Aorta (tissue), 5 donors: ENCODE data around the gene KCNJ15. TPM values are rescaled to one million over a fixed set of nuclear protein-coding genes. Genes with fewer than 3 reads are reported as not detected.

ENCODE experiments used
- ATAC-seq: fragments of 200-7000 bp; cut with Tn5 transposase; one replicate; pipeline ENCODE4 v1.9.1; 2022; ENCODE audit warnings: moderate library complexity; ENCODE audit not compliant: low FRiP score
- DNase-seq, 2 donors: peaks; one replicate each; pipeline ENCODE4 v3.0.0-alpha.2; 2020
- H3K27ac ChIP-seq, 2 donors: one replicate each; pipeline ENCODE4 v1.5.1; 2013; ENCODE audit warnings: low read length in 2 of 2, mild to moderate bottlenecking in 2 of 2, moderate library complexity in 2 of 2, control low read depth in 1 of 2, inconsistent platforms in 1 of 2, low read depth in 1 of 2
- H3K27me3 ChIP-seq, 2 donors: one replicate each; pipeline ENCODE4 v1.6.1; 2013; ENCODE audit warnings: control low read depth in 1 of 2, low read length in 1 of 2, mild to moderate bottlenecking in 1 of 2, moderate library complexity in 1 of 2; ENCODE audit not compliant: insufficient read depth in 2 of 2, control insufficient read depth in 1 of 2
- H3K36me3 ChIP-seq, 2 donors: one replicate each; pipeline ENCODE4 v1.6.1; 2013; ENCODE audit warnings: control low read depth in 1 of 2, low read length in 1 of 2, mild to moderate bottlenecking in 1 of 2; ENCODE audit not compliant: insufficient read depth in 2 of 2, control insufficient read depth in 1 of 2
- H3K4me1 ChIP-seq, 2 donors: one replicate each; pipeline ENCODE4 v1.6.1; 2013; ENCODE audit warnings: low read length in 2 of 2, control low read depth in 1 of 2, mild to moderate bottlenecking in 1 of 2, moderate library complexity in 1 of 2; ENCODE audit not compliant: insufficient read depth in 2 of 2, control insufficient read depth in 1 of 2
- H3K4me3 ChIP-seq, 2 donors: one replicate each; pipeline ENCODE4 v1.5.1; 2013; ENCODE audit warnings: low read length in 2 of 2, control low read depth in 1 of 2, mild to moderate bottlenecking in 1 of 2
- H3K9me3 ChIP-seq: one replicate; pipeline ENCODE4 v1.6.1; 2013; ENCODE audit warnings: mild to moderate bottlenecking, low read length; ENCODE audit not compliant: control insufficient read depth
- WGBS, 2 donors: extraction: QIAGEN DNeasy Blood & Tissue Kit; methylation state at CpG; one replicate each; pipeline ENCODE4 v1.1.7; 2013; 5-methylcytosine and 5-hydroxymethylcytosine counted together
- intact Hi-C, 2 donors: fragments of 100-400 bp; cut with DNase I; formaldehyde crosslinking; loops; one replicate each; pipeline versions ENCODE4 v1.14.2 to v1.15.0; 2022
- polyA plus RNA-seq, 2 donors: library from polyadenylated mRNA; stranded (reverse); fragments of 200-250 nt; gene quantifications; one replicate each; pipeline ENCODE4 v1.2.3, GENCODE V29; 2013
- total RNA-seq, 2 donors: library from RNA; stranded (reverse); fragmentation: NEBNext Ultra II Directional; extraction: Animal tissue kit (Norgen Biotek cat#: 25700); gene quantifications; one replicate each; pipeline ENCODE4 v1.2.1, GENCODE V29; 2021
- donor health status: healthy with polysubstance abuse.
- donor health status: Bipolar disorder and iron deficiency.
- donor health status: DM: no; HTN: no; CAD: no.
- donor health status: DM: no; HTN: no; CAD: no.
- donor health status: DM: yes; HTN: yes; CAD: no.

The KCNJ15 gene
- total and polyA plus RNA-seq, 4 donors: 0.05 to 2.7 (median 1.5) TPM

DNA sequence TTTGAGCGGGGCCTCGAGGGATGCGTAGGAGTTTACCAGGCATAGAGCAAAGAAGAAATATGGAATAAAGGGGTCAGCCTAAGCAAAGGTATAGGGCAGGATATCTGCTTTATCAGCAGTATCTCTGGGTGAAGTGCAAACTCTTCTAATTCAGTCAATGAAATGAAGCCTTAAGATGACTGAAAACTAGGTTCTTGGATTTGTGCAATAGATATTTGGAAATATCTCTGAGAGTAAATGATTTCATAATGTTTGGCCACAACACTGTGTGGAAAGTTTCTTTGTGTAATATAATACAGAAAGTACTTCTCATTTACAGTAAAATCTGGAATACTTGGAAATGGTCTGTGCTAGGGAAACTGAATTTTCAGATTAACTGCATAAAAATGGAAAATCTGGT is 26.1 kb downstream of the KCNJ15 start:
- intact Hi-C loops: no loop called here
- ATAC-seq (peak; percentile 73), DNase-seq (no peak)
- Histone ChIP-seq H3K4me3 (no peak overlapping the region), H3K9me3 (no peaks in the 10 kb centered on the region), H3K27me3 (no peaks in the 10 kb centered on the region), H3K27ac (no peak overlapping the region), H3K36me3 (no peaks in the 10 kb centered on the region), H3K4me1 (no peaks in the 10 kb centered on the region)
- WGBS, 2 donors: 97 to 100% methylated on average over 3 of the region's 3 CpGs

- no peak for ATAC-seq
- no peak overlapping the region for H3K4me3 ChIP-seq
- no peak for DNase-seq
- H3K27ac ChIP-seq: no peak overlapping the region
- intact Hi-C loops: no loop called here
- no peaks in the 10 kb centered on the region for H3K27me3 ChIP-seq
- H3K4me1 ChIP-seq: no peaks in the 10 kb centered on the region
- H3K9me3 ChIP-seq: no peaks in the 10 kb centered on the region
- no peaks in the 10 kb centered on the region for H3K36me3 ChIP-seq
- 98% methylated on average over 6 of the region's 6 CpGs for WGBS, 2 donors
These were observed 27.4 kb downstream of the KCNJ15 start for GRCh38 chr21:38284216-38284615.

DNA sequence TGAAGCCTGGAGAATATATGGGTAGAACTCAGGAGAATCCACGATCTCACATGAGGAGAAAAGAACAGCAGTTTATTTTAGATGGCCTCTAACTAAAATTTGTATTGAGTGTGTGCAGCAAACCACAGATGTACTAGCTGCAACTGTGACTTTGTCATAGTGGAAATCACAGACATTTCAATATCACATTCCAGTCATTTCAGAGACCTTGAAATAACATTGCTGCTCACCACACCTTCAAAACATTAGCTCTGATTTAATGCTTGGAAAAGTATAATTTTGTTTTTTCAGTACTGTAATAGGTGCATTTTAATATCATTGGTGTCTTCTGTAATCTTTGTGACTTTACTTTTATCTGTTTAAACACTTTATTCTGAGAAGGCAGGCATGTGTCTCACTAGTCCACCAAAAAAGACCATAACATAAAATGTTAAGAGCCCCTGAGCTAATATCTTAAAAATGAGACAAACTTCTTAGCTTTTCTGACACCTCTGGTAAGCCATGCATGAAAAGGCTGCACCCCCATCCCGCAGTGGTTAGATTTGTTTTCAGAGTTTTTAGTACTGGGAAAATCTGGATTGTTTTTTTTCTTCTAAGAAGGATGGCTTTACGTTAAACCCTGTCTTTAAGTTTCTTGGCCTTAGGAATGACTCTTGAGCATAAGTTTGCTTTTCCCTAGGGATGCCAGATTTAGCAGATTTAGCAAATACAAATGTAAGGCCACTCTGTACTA is 30.1 kb downstream of the KCNJ15 start:
- DNase-seq: no peak
- Histone ChIP-seq H3K27me3 (no peaks in the 10 kb centered on the region), H3K4me1 (no peaks in the 10 kb centered on the region), H3K27ac (no peak overlapping the region), H3K4me3 (no peak overlapping the region), H3K36me3 (no peaks in the 10 kb centered on the region), H3K9me3 (no peaks in the 10 kb centered on the region)
- intact Hi-C loops: no loop called here
- WGBS, 2 donors: 50 to 57% methylated on average over 3 of the region's 3 CpGs
- no peak for ATAC-seq

DNA sequence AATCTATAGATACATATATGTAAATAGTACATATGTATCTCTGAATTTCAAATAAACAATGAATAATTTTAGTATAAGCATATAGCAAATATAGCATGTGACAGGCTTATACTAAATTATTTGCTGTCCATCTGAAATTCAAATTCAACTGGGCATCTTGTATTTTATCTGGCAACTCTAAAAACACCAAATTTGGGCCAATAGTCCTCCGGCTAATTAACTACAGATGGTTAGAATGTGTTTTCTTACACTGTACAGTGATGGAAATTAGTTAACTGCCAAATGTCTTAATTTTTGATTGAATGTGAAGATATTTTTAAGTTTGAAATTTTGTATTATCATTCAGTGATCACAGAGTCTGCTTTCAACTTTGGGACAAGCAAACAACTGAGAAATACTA is 30.7 kb downstream of the KCNJ15 start:
- no peaks in the 10 kb centered on the region for H3K4me1 ChIP-seq
- WGBS, 2 donors: 67 to 76% methylated on average over 1 of the region's 1 CpG
- H3K36me3 ChIP-seq: no peaks in the 10 kb centered on the region
- H3K9me3 ChIP-seq: no peaks in the 10 kb centered on the region
- H3K27ac ChIP-seq: no peak overlapping the region
- no peak for ATAC-seq
- no peak for DNase-seq
- no peak overlapping the region for H3K4me3 ChIP-seq
- intact Hi-C loops: no loop called here
- H3K27me3 ChIP-seq: no peaks in the 10 kb centered on the region

- intact Hi-C loops: no loop called here
- Histone ChIP-seq H3K36me3 (no peaks in the 10 kb centered on the region), H3K27ac (no peak overlapping the region), H3K9me3 (no peaks in the 10 kb centered on the region), H3K4me3 (no peak overlapping the region), H3K27me3 (no peaks in the 10 kb centered on the region), H3K4me1 (no peaks in the 10 kb centered on the region)
- 80 to 81% methylated on average over 14 of the region's 14 CpGs for WGBS, 2 donors
- DNase-seq: peak in 1 of 2 donors; percentile 69
- ATAC-seq: no peak
These were observed 33.1 kb downstream of the KCNJ15 start for GRCh38 chr21:38289705-38290485.

- intact Hi-C loops: no loop called here
- no peaks in the 10 kb centered on the region for H3K9me3 ChIP-seq
- no peaks in the 10 kb centered on the region for H3K4me1 ChIP-seq
- DNase-seq (no peak), ATAC-seq (no peak)
- H3K27me3 ChIP-seq: no peaks in the 10 kb centered on the region
- 48 to 51% methylated on average over 3 of the region's 3 CpGs for WGBS, 2 donors
- no peak overlapping the region for H3K4me3 ChIP-seq
- H3K27ac ChIP-seq: no peak overlapping the region
- H3K36me3 ChIP-seq: no peaks in the 10 kb centered on the region
These were observed 34.0 kb downstream of the KCNJ15 start for GRCh38 chr21:38290809-38291208.

GRCh38 chr21:38291874-38292273 is 35.1 kb downstream of the KCNJ15 start:
- H3K27ac ChIP-seq: no peak overlapping the region

DNA sequence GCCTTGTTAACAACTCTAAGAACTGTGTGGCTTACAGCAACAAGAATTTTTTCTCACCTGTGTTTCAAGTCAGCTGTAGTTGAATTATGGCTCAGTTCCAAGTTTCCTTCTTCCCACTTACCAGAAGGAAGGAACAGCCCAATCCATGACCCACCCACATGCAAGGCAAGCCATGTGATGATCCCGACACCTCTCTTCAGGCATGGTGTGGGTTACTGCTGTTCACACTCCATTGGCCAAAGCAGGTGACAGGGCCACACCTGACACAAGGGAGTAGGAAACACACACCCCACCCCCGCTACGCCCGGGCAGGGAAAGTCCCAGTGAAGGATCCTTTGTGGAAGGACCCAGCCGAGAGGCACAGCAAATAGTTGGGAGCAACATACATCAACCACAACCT is 36.3 kb downstream of the KCNJ15 start:
- DNase-seq: no peak
- 98% methylated on average over 5 of the region's 5 CpGs for WGBS, 2 donors
- Histone ChIP-seq H3K36me3 (no peaks in the 10 kb centered on the region), H3K27me3 (no peaks in the 10 kb centered on the region), H3K4me1 (peaks cover 0 to 4% of the 10 kb centered on the region in 2 donors), H3K27ac (no peak overlapping the region), H3K4me3 (no peak overlapping the region), H3K9me3 (no peaks in the 10 kb centered on the region)
- intact Hi-C loops: no loop called here
- no peak for ATAC-seq

More at GRCh38 chr21:38291874-38292273, 35.1 kb downstream of the KCNJ15 start:
- intact Hi-C loops: no loop called here
- Histone ChIP-seq H3K36me3 (no peaks in the 10 kb centered on the region), H3K9me3 (no peaks in the 10 kb centered on the region), H3K27me3 (no peaks in the 10 kb centered on the region), H3K4me3 (no peak overlapping the region), H3K4me1 (peaks cover 0 to under 1% of the 10 kb centered on the region in 2 donors)
- DNase-seq: no peak
- ATAC-seq: no peak
- 94 to 95% methylated on average over 5 of the region's 5 CpGs for WGBS, 2 donors

GRCh38 chr21:38293765-38294164 is 37.0 kb downstream of the KCNJ15 start:
- ATAC-seq: no peak
- intact Hi-C loops: no loop called here

More at GRCh38 chr21:38293765-38294164, 37.0 kb downstream of the KCNJ15 start:
- Histone ChIP-seq H3K36me3 (no peaks in the 10 kb centered on the region), H3K4me1 (peaks cover 0 to 4% of the 10 kb centered on the region in 2 donors), H3K27me3 (no peaks in the 10 kb centered on the region), H3K27ac (no peak overlapping the region), H3K4me3 (no peak overlapping the region), H3K9me3 (no peaks in the 10 kb centered on the region)
- WGBS, 2 donors: 69 to 72% methylated on average over 5 of the region's 5 CpGs
- no peak for DNase-seq
